Inflammatory macrophage treated with lipopolysaccharide for 1 hour (primary cell): ENCODE results near the gene DRC7.

Source experiments
- DNase-seq, 2 donors: peaks; one replicate each; pipeline ENCODE4 v3.0.0-alpha.2; 2020 to 2022

The DRC7 gene

DNA sequence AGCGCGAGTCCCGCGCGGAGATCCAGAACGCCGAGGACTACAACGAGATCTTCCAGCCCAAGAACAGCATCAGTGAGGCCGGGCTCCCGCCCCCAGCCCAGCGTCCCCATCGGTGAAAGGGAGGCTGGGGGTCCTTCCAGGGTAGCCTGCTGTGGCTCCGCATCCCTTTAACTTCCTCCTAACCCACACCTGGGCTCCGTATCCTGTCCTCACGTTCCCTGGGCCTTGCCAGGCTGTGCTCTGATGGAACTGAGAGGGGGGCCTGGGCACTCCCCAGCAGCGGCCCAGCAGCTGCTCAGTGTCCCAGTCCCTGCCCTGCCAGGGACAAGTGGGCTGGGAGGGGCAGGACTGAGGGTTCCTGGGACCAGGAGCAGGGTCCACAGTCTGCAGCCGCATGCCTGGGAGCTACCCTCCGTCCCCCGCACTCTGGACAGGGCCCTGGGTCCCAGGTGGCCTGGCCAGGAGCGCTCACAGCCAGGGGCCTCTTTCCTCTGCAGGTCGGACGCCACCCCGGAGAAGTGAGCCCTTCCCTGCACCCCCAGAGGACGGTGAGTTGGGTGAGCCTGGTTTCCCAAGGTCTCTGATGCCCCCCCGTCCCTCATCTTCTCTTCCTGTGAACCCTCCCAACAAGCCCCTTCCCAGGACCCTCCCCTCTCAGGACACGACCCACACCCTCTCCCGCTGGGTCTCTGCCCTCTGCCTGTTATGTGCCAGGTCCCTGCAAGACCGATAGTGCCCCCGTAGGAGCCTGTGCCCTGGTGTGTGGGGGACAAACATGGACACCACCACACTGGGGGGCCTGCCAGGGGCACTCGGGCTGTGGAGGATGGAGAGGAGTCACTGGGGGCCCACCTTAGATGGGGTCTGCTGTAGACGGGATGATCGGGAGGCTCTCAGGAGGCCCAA lies 59.1 kb downstream of the DRC7 start:
- DNase-seq, result no peak

DNA sequence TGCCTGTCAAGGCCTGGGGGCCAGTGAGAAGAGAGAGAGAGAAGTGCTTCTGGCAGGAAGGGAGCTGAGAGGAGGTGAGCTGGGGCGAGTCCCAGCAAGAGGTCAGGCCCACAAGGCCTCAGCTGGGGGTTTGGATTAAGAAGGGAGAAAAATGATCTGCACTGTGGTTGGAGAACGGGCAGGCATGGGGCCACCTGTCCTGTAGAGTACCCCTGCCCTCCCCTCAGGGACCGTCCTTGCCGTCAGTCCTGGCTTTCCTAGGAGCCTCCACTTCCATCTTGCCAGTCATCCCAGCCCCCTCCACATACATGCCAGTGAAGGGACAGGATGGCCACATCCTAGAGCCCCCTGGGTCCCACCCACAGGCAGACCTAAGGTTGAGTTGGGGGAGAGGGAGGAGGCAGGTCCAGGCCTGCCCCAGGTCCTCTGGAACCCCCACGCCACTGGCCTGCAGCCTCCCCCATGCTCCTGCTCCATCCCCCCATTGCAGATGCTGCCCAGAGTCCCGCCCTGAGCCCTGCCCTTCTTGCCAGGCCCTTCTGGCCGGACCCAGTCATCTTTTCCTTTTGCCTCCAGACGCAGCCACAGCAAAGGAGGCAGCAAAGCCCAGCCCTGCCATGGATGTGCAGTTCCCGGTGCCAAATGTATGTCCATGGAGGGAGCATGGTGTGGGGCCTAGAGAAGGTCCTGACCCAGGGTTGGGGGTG lies 59.9 kb downstream of the DRC7 start:
- DNase-seq, result no peak

DNA sequence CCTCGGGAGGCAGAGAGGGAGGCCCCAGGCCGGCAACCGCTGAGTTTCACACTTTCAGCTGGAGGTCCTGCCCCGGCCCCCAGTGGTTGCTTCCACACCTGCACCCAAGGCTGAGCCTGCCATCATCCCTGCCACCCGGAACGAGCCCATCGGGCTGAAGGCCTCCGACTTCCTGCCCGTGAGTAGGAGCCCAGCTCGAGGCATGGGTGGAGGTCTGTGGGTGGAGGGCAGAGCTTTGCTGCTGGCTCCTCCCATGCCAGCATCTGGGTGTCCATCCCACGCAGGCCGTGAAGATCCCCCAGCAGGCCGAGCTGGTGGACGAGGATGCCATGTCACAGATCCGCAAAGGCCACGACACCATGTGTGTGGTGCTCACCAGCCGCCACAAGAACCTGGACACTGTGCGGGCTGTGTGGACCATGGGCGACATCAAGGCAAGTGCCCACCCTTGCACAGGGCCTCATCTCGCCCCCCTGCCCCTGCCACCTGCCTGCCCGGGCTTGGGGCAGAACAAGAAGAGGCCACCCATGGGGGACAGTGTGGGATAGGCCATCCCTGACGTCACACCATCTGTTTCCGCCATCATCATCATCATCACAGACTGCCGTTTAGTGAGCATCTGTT lies 60.6 kb downstream of the DRC7 start:
- no peak for DNase-seq

DNA sequence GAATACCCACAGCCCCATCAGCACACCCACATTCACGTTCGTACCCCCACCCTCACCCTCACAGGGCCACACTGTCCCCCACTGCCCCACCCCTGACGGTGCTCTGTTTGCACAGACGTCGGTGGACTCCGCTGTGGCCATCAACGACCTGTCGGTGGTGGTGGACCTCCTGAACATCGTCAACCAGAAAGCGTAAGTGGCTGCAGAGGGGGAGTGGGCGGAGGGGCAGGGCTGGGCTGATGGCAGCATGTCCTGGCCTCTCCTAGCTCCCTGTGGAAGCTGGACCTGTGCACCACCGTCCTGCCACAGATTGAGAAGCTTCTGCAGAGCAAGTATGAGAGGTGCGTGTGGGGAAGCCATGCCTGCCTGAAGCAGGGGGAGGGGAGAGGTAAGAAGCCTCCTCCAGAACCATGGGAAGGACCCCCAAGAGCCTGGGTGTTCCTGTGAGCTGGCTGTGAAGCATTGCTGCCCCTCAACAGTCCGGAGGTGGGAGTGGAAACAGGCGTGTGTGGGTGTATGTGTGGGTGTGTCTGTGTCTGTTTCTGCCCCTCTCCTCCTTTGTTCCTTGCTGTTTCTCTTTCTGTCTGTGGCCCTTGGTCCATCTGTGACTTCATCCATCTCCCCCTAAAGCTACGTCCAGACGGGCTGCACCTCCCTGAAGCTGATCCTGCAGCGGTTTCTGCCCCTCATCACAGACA lies 61.3 kb downstream of the DRC7 start:
- DNase-seq, result no peak

DNA sequence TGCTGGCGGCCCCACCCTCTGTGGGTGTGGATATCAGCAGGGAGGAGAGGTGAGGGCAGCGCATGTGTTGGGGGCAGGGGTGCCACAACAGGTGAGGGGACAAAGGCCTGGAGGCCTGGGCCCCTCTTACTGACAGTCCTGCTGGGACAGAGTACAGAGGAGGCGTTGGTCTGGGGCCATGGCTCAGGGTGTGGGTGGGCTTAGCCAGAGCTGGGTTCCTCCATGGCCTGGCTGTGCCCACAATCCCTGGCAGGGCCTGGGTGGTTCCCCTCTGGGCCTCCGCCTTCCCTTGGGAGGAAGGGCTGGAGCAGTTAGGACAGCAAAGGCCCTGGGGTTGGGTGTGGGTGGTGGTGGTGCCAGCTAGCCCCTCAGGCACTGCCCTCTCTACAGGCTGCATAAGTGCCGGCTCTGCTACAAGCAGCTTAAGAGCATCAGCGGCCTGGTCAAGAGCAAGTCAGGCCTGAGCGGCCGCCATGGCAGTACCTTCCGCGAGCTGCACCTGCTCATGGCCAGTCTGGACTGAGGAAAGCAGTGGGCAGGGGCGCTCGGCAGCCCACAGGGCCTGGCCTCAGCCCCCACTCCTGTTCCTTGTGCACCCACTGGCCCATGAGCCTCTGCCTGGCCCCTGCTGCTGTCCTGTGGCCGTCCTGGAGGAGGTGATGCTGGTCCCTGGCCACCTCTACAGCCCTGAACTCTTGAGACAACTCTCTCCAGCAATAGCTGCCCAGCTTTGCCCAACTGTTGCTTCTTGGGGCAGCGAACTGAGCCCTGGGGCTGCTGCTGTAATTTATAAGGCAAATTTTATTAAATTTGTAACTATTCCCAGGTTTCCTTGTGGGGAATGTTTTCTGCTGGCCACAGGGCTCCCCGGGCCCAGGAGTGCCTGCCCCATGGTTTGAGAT lies 62.1 kb downstream of the DRC7 start:
- peak; percentile 16 to 39 for DNase-seq

DNA sequence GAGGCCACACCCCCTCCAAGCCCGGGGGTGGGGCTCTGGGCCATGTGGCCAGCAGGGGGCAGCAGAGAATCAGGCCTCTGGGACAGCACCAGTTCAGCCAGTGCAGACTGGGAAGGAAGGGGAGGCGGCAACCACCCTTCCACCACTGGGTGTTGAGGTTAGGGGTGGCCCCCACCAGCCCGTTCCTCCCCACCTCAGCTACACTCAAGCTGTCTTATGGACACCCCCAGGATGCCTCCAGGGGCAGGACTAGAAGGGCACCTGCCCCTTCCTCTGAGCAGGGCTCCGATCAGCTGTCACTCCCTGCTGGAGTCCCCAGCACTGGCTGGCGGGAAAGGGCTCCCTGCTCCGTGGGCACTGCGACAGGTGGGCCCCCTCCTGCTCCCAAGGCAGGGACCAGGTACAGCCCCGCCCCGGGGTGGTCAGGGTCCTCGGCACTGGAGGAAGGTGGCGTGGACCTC lies 62.8 kb downstream of the DRC7 start:
- DNase-seq, result peak; percentile 65 to 98

DNA sequence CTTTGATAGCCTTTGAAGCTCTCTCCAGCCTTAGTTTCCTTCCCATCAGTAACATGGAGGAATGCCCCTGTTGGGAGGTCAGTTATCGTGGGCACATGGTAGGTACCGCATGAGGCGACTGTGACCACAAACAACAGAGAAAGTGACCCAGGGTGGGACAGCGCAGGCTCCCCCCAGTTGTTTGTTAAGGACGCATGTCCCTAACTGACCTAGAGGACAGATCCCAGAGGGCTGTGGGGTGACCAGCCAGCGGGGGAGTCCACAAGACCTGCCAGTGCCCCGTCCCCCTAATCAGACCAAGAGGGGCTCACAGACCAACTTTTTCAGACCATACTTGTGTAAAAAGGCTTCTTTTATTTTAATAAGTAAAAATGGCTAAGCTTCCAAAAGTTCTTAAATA lies 63.3 kb downstream of the DRC7 start:
- DNase-seq, result no peak

DNA sequence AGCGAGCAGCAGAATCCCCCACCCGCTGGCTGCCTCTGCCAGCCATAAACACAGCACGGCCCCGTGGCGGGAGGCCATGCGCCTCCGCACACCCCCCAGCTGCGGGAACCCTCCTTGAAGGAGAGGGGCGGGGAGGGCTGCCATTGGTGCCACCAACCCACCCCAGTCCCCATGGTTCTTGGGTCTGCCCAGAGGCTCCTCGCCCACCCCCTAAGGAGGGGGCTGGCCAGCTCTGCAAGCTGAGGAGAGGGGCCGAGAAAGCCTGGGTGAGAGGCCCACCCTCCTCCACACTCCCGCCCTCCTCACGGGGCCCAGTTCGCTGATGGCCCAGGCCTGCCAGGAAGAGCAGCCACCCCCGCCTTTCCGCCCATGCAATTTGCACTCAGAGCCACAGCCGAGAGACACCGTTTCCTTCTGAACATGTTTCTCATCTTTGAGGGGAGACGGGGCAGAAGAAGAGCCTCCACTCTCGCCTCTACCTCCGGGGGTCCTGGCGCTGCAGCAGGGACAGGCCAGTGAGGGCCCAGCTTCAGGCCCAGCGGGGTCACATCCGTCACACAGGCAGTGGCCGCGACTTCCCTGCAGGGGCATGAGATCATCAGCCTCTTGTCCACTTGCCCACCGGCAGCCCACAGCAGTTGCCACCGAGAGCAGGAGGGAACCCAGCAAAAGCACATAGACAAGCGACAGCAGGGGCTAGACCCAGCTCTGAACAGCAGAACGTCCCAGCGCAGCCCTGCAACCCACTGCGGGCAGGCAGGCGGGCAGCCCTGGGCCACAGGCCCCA lies 63.9 kb downstream of the DRC7 start:
- peak in 1 of 2 donors; percentile 6 for DNase-seq

DNA sequence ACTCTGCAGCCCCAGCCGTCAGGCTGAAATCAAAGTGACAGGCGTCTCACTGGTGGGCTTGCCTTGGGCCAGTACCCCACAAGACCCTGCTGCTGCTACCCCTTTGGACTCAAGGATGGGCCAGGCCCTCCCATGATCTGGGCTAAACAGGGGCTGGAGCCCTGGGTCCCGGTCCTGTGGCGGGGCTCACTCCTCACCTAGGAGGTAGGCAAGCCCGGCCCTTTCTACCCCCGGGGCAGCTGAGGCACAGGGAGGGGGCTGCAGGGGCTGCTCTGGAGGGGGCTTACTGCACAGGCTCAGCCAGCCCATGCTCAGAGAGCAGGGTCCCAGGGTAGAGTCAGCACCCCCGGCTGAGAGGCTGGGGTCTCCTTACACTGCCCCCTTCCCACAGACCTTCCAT lies 64.5 kb downstream of the DRC7 start:
- DNase-seq, result no peak

DNA sequence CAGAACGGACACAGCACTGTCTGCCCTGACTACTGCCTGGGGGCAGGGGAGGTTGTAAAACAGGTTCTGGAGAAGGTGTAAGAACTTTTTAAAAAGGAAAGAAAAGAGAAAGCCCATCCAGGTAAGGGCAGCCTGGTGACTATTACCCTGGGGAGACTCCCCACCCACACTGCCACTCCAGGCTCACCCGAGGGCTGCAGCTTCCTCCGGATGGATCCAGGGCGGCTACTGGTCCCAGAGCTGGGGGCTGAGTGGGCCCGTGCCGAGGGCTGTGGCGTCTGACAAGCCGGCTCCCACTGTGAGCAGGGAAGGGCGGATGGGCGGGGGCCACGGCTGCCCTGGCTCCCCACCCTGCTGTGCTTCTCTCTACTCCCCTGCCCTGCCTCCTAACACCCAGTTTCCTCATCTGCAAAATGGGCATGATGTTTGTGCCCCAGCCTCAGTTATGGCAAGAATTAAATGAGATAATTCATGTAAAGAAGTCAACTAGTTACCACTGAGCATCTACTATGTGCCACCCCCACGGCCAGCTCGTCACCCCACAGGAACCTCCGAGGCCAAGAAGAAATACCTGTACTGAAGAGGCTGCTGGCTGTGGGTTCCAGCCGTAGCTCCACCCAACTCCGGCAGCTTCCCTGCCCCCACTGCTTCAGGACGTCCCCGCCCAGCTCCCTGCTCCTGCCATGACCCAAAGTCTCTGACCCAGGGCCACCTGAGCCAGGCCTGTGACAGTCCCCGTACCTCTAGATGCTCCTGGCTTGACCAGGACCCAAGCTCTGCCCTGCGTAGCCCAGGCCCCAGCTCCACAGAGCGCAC lies 65.1 kb downstream of the DRC7 start:
- peak in 1 of 2 donors; percentile 47 for DNase-seq

DNA sequence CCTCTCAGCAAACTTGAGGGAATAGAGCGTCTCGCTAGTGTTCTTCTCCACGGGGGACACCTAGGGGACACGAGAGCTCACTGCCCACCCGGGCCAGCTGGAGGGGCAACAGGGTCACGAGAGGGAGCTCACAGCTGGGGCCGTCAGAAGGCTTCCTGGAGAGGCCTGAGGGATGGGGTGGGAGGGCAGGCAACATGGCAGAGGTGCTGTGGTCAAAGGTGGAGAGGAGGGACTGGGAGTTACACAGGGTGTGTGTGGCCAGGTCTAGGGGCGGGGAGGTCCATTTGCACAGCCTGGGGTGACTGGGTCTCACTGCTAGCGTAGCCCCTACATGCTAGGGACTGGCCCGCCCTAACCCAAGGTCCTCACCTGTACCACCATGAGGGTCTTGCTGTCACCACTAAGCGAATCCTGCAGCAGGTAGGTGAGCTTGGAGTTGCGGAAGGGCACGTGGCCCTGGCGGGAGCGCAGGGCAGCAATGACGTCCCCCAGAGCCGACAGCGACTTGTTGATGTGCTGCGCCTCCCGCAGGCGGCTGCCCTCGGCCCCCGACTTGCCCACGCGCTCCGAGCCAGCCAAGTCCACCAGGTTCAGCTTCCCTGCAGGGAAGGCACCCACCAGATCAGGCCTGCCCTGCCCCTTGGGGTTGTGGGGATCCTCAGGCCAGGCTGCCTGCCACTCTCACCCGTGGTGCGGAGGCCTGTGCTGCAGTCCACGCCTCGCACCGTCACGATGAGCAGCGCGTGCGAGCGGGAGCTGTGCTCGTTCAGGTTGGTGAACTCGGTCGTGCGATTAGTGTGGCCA lies 66.0 kb downstream of the DRC7 start:
- no peak for DNase-seq

DNA sequence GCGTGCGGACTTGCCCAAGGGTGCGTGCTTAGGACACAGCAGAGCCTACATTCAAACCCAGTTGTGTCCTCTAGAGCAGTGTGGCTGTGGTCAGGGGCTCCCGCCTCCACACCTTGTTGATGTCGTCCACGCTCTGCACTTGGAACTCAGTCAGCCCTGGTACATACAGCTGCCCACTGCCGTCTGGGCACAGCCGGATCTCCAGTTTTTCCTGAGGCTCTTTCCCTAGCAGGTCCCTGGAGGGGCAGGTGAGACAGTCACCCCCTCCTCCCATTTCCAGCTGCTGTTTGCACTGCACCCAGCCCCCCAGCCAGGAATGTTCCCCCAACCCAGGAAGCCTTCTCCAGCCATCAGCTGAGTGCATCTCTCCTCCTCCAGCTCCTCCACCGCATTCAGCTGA lies 66.7 kb downstream of the DRC7 start:
- DNase-seq, result no peak

DNA sequence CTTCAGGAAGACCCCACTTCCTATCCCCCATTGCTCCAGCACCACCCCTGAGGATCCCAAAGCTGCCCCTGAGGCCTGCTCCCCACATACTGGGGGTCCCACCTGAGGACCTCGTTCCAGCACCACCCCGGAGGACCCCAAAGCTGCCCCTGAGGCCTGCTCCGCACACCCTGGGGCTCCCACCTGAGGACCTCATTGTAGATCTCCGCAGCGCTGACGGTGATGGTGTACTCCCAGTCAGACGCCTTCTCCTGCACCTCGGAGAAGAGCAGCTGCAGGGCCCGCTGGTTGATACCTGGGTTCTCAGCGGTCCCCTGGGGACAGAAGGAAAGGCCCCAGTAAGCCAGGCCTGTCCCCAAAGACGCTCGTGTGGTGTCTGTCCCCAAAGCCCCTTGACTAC lies 67.4 kb downstream of the DRC7 start:
- no peak for DNase-seq

DNA sequence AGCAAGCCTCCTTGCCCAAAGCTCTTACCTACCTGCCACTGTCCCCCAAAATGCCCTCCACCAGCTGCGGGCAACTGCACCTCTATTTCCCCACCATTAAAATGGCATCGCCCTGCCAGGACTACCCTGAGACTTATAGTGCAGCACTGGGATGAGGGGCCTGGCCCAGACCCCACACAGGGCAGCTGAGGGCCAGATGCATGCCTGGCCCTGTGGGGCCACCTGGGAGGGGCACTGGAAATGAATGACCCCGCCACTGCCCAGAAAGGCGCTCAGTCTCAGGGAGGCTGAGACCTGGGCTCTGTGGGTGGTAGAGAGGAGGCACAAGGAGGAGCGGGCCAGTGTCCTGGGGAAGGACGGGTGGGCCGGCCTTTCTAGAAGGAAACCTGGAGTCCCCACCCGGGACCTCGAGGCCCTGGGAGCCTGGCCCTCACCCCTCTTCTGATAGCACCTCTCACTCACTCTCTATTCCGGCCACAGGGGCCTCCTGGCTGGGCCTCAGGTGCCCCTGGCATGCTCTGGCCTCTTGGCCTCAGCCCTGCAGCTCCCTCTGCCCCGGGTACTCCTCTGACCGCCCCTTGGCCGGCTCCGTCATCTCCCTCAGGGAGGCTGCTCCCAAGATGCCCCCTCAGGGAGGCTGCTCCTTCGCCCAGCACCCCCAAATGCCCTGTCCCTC lies 67.9 kb downstream of the DRC7 start:
- no peak for DNase-seq

DNA sequence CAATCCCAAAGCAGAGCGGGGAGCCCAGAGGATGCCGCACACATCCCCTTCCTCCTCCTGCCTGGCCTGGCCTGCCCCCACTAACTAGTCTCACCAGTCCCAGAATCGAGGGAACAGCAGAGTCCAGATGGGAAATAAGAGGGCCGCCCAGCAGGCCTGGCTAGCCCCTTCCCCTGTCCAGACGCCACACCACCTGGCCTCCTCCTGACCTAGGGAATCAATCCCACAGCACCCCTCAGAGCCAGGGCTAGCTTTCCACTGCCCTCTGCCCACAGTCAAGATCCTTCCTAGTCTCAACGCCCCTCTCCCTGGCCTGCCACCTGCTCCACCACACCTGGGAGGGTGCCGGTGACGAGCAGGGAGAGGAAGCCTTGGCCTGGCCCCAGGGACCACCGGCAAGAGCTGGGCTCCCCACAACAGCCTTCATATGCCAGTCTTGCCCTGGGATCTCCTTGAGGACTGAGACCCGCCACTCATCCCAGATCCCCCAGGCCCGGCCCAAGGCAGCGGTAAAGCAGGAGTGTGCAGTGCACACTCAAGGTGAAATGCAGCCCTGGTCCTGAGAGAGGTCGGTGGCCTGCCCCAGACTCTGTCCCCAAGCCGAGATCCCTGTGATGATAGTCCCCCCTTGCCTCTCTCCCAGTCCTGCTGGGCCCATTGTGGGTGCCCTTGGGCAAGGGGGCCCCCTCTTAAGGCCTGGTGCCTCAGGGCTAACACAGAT lies 68.8 kb downstream of the DRC7 start:
- DNase-seq, result no peak

DNA sequence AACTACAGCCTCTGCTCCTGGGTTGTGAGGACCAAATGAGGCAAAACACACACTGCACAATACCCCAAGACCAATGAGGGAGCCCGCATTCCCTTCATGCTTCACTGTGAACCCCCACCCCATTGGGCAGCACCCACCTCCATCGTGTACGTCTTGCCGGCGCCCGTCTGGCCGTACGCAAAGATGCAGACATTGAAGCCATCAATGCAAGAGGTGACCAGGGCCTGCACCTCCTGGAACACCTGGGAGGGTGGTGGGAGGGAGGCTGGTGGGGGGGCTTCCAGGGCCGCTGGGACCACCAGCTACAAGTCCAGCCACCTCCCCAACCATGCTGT lies 69.4 kb downstream of the DRC7 start:
- DNase-seq, result no peak

DNA sequence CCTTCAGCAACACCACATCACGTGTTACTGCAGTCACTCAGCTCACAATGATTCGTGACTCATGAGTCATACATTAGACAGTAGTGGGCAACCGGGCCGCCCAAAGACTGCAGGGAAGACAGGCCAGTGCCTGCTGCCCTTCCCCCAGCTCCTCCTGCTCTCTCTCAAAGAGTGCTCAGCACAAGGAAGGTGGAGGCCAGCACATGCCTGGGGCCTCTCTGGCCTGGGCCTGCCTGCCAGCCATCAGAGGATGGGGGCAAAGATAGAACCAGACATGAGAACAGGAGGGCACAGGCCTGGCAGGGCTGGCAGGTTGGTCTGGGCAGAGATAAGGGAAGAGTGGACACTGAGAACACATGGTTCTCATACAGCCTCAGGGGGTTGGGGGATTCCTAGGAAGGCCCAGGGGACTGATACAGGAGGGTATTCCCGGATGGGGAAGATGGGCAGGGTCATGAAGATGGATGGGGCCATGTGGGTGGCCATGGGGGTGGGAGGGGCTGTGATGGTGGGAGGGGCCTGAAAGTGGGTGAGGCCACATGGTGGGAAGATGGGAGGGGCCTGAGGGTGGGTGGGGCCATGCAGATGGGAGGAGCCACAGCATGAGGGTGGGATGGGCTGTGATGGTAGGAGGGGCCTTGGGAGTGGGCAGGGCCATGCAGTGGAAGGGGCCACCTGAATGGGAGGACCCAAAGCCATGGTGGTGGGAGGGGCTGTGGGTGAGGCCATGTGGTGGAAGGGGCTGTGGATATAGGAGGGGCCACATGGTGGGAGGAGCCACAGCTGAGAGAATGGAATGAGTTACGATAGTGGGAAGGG lies 69.9 kb downstream of the DRC7 start:
- peak; percentile 67 to 87 for DNase-seq
